Activated CD8-positive, alpha-beta memory T cell treated with anti-CD3 and anti-CD28 coated beads, Interleukin-2, amount 10 ng/mL, durations not matched to agents 7 days and 5 days (primary cell): ENCODE measurements around the gene CCDC169. TPM values are rescaled to one million over a fixed set of nuclear protein-coding genes. Genes with fewer than 3 reads are reported as not detected.

Experiments used
- ATAC-seq: fragments of 150-1000 bp; cut with Tn5 transposase; one replicate; pipeline ENCODE4 v1.10.0; 2021; ENCODE audit warnings: moderate library complexity
- CTCF ChIA-PET: fragments of 350-600 bp; sonication (Branson Sonifier 250); formaldehyde crosslinking; loops from one replicate; lab custom pipeline; 2021; ENCODE audit warnings: antibody characterized with exemption; lab: Charles Lee
- DNase-seq: peaks from one replicate; pipeline ENCODE4 v3.0.0-alpha.2; 2020
- H3K27ac Mint-ChIP-seq: one replicate; pipeline ENCODE4 v1.8.0; 2021; ENCODE audit warnings: mild to moderate bottlenecking, mixed read lengths
- H3K27me3 Mint-ChIP-seq: one replicate; pipeline ENCODE4 v1.8.0; 2021; ENCODE audit warnings: mixed read lengths
- H3K36me3 Mint-ChIP-seq: one replicate; pipeline ENCODE4 v1.8.0; 2021; ENCODE audit warnings: mild to moderate bottlenecking, mixed read lengths
- H3K4me1 Mint-ChIP-seq: one replicate; pipeline ENCODE4 v1.8.0; 2021; ENCODE audit warnings: mixed read lengths
- H3K4me3 Mint-ChIP-seq: one replicate; pipeline ENCODE4 v1.8.0; 2021; ENCODE audit warnings: mild to moderate bottlenecking, moderate library complexity, mixed read lengths
- H3K9me3 Mint-ChIP-seq: one replicate; pipeline ENCODE4 v1.8.0; 2022; ENCODE audit warnings: low read depth, mixed read lengths
- total RNA-seq, 2 experiments: library from RNA; stranded (reverse); gene quantifications; one replicate each; pipeline ENCODE4 v1.2.3, GENCODE V29; 2021

Gene CCDC169
- total RNA-seq, 2 experiments from 2014 or later: 0.45 TPM; not detected in 1

DNA sequence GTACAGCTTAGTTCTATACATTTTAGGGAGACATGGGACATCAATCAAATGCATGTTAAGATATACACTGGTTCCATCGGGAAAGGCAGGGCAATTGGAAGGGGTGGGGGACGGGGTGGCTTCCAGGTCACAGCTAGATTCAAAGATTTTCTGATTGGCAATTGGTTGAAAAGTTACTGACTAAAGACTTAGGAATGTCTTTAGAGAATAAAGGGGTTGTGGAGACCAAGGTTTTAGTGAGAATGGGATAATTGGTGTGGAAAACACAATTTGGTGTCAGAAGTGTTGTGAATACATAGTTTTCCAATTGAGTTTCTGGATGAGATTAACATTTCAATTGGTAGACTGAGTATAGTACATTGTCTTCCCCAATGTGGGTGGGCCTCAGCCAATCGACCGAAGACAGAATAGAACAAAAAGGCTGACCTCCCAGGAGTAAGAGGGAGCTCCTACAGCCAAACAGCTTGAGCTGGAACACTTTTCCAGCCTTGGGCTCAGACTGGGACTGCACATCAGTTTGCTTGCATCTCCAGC, 988 bp upstream of the CCDC169 start:
- ATAC-seq (no peak), DNase-seq (no peak)
- Mint-ChIP-seq H3K4me1 (peaks cover 3% of the 10 kb centered on the region), H3K9me3 (no peaks in the 10 kb centered on the region), H3K36me3 (no peaks in the 10 kb centered on the region), H3K4me3 (no peak overlapping the region), H3K27ac (no peak overlapping the region), H3K27me3 (peaks cover 37% of the 10 kb centered on the region)
- CTCF ChIA-PET: no interaction called here

- CTCF ChIA-PET: interaction anchor here (1.6 kb wide), 1 partner anchor 12 kb away, joined by 5 read pairs; no protein-coding TSS in a partner anchor
- Mint-ChIP-seq H3K4me1 (peaks cover 3% of the 10 kb centered on the region), H3K4me3 (no peak overlapping the region), H3K27me3 (peaks cover 28% of the 10 kb centered on the region), H3K9me3 (peaks cover 3% of the 10 kb centered on the region), H3K27ac (no peak overlapping the region), H3K36me3 (no peaks in the 10 kb centered on the region)
- DNase-seq (no peak), ATAC-seq (no peak)
Observed at GRCh38 chr13:36294096-36294495, 3.5 kb downstream of the CCDC169 start.

GRCh38 chr13:36293497-36293896, 4.1 kb downstream of the CCDC169 start:
- DNase-seq: no peak
- CTCF ChIA-PET: interaction anchor here (1.6 kb wide), 1 partner anchor 11 kb away, joined by 5 read pairs; no protein-coding TSS in a partner anchor
- no peak for ATAC-seq
- Mint-ChIP-seq H3K9me3 (peaks cover 4% of the 10 kb centered on the region), H3K27me3 (peaks cover 22% of the 10 kb centered on the region), H3K27ac (no peak overlapping the region), H3K4me3 (no peak overlapping the region), H3K36me3 (no peaks in the 10 kb centered on the region), H3K4me1 (peaks cover 3% of the 10 kb centered on the region)

- H3K36me3 Mint-ChIP-seq: no peaks in the 10 kb centered on the region
- H3K27ac Mint-ChIP-seq: no peak overlapping the region
- no peaks in the 10 kb centered on the region for H3K4me1 Mint-ChIP-seq
- ATAC-seq: no peak
- peaks cover 4% of the 10 kb centered on the region for H3K9me3 Mint-ChIP-seq
- CTCF ChIA-PET: no interaction called here
- H3K27me3 Mint-ChIP-seq: no peaks in the 10 kb centered on the region
- DNase-seq: no peak
- H3K4me3 Mint-ChIP-seq: no peak overlapping the region
Observed at GRCh38 chr13:36288794-36289391, 8.7 kb downstream of the CCDC169 start.

DNA sequence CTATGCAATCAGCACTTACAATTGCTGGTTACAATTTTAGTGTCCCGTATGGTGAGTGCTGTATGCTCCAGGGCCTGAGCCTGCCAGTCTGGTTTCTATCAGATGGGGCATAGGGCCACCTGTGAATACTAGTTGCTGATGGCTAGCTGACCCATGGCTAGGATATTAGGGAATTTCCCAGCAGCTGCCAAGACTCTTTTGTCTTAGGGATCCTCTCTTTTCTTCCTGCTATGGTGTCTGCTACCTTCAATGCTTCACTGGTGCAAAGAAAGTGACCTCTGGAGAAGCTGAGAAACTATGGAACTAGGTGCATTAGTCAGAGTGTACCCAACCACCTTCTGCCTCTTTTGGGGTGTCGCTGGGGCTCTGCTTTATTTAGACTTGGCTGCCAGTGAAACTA, 11.6 kb downstream of the CCDC169 start:
- no peak overlapping the region for H3K27ac Mint-ChIP-seq
- no peaks in the 10 kb centered on the region for H3K36me3 Mint-ChIP-seq
- CTCF ChIA-PET: no interaction called here
- no peaks in the 10 kb centered on the region for H3K4me1 Mint-ChIP-seq
- H3K27me3 Mint-ChIP-seq: no peaks in the 10 kb centered on the region
- peaks cover 4% of the 10 kb centered on the region for H3K9me3 Mint-ChIP-seq
- no peak overlapping the region for H3K4me3 Mint-ChIP-seq
- no peak for DNase-seq
- ATAC-seq: no peak

DNA sequence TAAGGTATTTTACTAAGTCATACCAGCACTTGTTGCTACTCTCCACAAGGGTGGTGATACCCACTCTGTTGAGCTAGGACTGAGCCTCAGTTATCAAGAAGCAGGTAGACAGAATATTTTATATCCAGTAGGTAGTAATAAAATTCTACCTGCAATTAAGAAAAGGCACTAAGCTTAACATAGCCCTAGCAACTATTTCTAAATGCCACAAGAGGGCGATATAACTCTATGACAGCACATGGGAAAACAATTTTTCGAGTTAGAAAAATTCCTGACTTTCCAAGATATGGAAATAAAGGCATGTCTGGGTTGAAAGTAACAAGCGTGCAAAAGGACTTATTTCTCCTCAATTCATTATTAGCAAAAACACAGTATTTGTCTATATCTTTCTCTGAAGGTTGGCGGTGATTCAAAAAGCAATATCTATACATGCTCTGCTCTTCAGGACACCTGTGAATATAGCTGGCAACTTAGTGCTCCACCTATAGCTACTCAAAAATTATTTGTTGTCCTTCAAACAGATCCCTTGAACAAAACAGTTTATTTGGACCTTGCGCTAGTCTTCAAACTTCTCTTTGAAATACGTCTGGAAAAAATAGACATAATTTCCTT, 14.7 kb downstream of the CCDC169 start:
- DNase-seq: no peak
- Mint-ChIP-seq H3K36me3 (no peaks in the 10 kb centered on the region), H3K4me1 (no peaks in the 10 kb centered on the region), H3K4me3 (no peak overlapping the region), H3K27me3 (no peaks in the 10 kb centered on the region), H3K27ac (no peak overlapping the region), H3K9me3 (no peaks in the 10 kb centered on the region)
- CTCF ChIA-PET: interaction anchor here (0.8 to 1.3 kb wide), 6 partner anchors 10 to 237 kb away, joined by 3 to 5 read pairs (median 3); no protein-coding TSS in a partner anchor
- ATAC-seq: no peak

- no peaks in the 10 kb centered on the region for H3K36me3 Mint-ChIP-seq
- peaks cover 2% of the 10 kb centered on the region for H3K27me3 Mint-ChIP-seq
- ATAC-seq (no peak), DNase-seq (no peak)
- no peaks in the 10 kb centered on the region for H3K4me1 Mint-ChIP-seq
- no peak overlapping the region for H3K4me3 Mint-ChIP-seq
- H3K27ac Mint-ChIP-seq: no peak overlapping the region
- H3K9me3 Mint-ChIP-seq: no peaks in the 10 kb centered on the region
- CTCF ChIA-PET: interaction anchor here (0.8 kb wide), 1 partner anchor 532 kb away, joined by 3 read pairs; no protein-coding TSS in a partner anchor
Observed at GRCh38 chr13:36275190-36276002, 22.2 kb downstream of the CCDC169 start.

GRCh38 chr13:36273431-36273830, 24.2 kb downstream of the CCDC169 start:
- ATAC-seq (no peak), DNase-seq (no peak)
- peaks cover 2% of the 10 kb centered on the region for H3K27me3 Mint-ChIP-seq
- no peaks in the 10 kb centered on the region for H3K36me3 Mint-ChIP-seq
- H3K4me3 Mint-ChIP-seq: no peak overlapping the region
- H3K4me1 Mint-ChIP-seq: no peaks in the 10 kb centered on the region
- CTCF ChIA-PET: interaction anchor here (0.7 to 0.8 kb wide), 3 partner anchors 8 to 824 kb away, joined by 3 read pairs; no protein-coding TSS in a partner anchor
- H3K27ac Mint-ChIP-seq: no peak overlapping the region
- no peaks in the 10 kb centered on the region for H3K9me3 Mint-ChIP-seq

DNA sequence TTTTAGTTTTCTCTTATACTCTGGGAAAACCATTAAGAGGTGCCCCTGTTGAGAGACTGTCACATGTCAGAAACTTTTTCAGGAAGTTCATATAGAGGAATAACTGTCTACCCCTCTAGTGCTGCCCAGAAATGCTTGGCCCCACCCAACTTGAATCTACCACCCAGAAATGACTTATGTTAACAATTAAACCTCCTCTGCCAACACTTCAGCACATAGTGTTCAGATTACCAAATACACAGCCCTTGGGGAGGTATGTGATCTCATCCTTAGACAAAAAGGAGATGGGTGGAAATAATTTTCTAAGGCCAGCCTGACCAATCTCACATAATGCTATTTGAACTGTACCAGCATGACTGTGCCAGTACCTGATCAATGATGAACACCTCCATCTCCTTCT, 35.6 kb downstream of the CCDC169 start:
- Mint-ChIP-seq H3K4me1 (no peaks in the 10 kb centered on the region), H3K36me3 (no peaks in the 10 kb centered on the region), H3K27me3 (peaks cover 3% of the 10 kb centered on the region), H3K4me3 (no peak overlapping the region), H3K9me3 (no peaks in the 10 kb centered on the region), H3K27ac (no peak overlapping the region)
- CTCF ChIA-PET: no interaction called here
- ATAC-seq (no peak), DNase-seq (no peak)

GRCh38 chr13:36261011-36261410, 36.6 kb downstream of the CCDC169 start:
- Mint-ChIP-seq H3K4me3 (no peak overlapping the region), H3K9me3 (peaks cover 4% of the 10 kb centered on the region), H3K4me1 (no peaks in the 10 kb centered on the region), H3K27me3 (peaks cover 3% of the 10 kb centered on the region), H3K36me3 (no peaks in the 10 kb centered on the region), H3K27ac (no peak overlapping the region)
- ATAC-seq: no peak
- CTCF ChIA-PET: no interaction called here
- no peak for DNase-seq

DNA sequence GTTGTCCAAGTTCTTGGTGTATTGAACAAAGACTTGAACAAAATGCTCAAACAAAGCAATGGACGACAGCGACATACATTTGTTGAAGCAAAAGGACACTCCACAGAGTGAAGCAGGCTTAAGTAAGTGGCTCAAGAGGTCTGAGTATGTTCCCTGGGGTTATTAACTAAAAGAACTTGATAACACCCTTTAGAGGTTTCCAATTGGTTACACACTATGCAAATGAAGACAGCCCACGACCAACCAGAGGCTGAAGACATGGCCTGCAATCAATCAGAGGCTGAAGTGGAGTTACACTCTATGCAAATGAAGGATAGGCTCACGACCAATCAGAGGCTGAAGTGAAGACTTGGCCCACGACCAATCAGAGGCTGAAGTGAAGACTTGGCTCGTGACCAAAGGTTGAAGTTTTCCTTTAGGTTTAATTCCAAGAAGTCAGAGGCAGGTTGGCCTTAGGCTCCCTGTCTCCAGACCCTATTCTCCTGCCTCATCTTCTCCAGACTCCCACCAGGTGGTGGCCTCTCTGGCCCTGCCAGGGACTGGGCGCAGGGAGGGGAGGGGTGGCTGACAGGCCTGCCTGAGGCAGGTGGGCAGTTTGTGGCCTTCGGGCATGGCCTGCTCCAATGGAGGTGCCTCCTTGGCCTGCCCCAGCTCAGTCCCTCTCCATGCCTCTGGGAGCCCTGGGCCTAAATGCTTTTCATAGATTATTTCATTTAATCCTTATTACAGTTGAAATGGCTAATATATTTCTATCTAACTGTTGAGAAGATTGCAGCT, 38.1 kb downstream of the CCDC169 start:
- DNase-seq (no peak), ATAC-seq (no peak)
- Mint-ChIP-seq H3K9me3 (peaks cover 5% of the 10 kb centered on the region), H3K4me3 (no peak overlapping the region), H3K27me3 (peaks cover 3% of the 10 kb centered on the region), H3K36me3 (no peaks in the 10 kb centered on the region), H3K27ac (no peak overlapping the region), H3K4me1 (no peaks in the 10 kb centered on the region)
- CTCF ChIA-PET: no interaction called here

DNA sequence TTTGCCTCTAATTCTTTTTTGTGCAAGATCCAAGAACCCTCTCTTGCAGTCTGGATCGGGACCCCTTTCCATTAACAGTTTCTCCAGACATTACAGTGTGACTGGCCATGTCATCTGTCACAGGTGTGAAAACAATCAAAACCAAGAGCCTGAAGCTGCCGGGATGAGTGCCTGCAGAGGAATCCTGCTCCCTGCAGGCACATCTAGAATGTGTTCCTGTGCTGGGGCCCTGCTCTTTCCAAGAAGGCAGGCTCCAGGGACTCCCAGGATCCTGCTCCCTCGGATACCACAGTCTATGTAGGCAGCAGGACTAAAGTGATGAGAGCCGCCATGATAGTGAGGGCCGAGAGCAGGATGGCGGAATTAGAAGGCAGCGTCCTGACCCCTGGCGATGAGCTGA, 38.8 kb downstream of the CCDC169 start:
- Mint-ChIP-seq H3K27me3 (peaks cover 3% of the 10 kb centered on the region), H3K9me3 (peaks cover 5% of the 10 kb centered on the region), H3K4me1 (no peaks in the 10 kb centered on the region), H3K36me3 (no peaks in the 10 kb centered on the region), H3K4me3 (no peak overlapping the region), H3K27ac (no peak overlapping the region)
- CTCF ChIA-PET: no interaction called here
- DNase-seq (no peak), ATAC-seq (no peak)

- Mint-ChIP-seq H3K4me3 (no peak overlapping the region), H3K27me3 (no peaks in the 10 kb centered on the region), H3K4me1 (no peaks in the 10 kb centered on the region), H3K27ac (no peak overlapping the region), H3K36me3 (no peaks in the 10 kb centered on the region), H3K9me3 (peaks cover 4% of the 10 kb centered on the region)
- no peak for DNase-seq
- CTCF ChIA-PET: no interaction called here
- no peak for ATAC-seq
Observed at GRCh38 chr13:36251526-36251925, 46.1 kb downstream of the CCDC169 start.
